Omental fat pad (tissue), 4 donors: Measurements from ENCODE around the gene DUS1L. TPM values are rescaled to one million over a fixed set of nuclear protein-coding genes. Genes with fewer than 3 reads are reported as not detected.
"Not testable (repeated sequence)": the region's sequence is repeated elsewhere in the genome, so short reads cannot be mapped to it uniquely, and the experiment has no call there.

Source experiments
- ATAC-seq: fragments of 150-250 bp; one replicate; pipeline ENCODE4 v1.9.1; 2016; ENCODE audit warnings: mild to moderate bottlenecking, moderate library complexity; ENCODE audit not compliant: low FRiP score
- DNase-seq: peaks from one replicate; pipeline ENCODE4 v3.0.0-alpha.2; 2019; ENCODE audit warnings: low spot score
- CTCF ChIP-seq, 3 donors: fragments of 450-650 bp; IDR thresholded peaks; one replicate each; pipeline ENCODE4 v1.5.1; 2016 to 2017; ENCODE audit warnings: antibody characterized with exemption in 3 of 3, mild to moderate bottlenecking in 3 of 3, moderate library complexity in 2 of 3
- total RNA-seq, 4 donors: library from RNA; depleted of rRNA; stranded (reverse); fragments of >200 nt; gene quantifications; one replicate each; pipeline ENCODE4 v1.1.0, GENCODE V29; 2016

DUS1L gene
- total RNA-seq, 4 donors from 2014 or later: 58.1 to 90.3 (median 85.7) TPM

DNA sequence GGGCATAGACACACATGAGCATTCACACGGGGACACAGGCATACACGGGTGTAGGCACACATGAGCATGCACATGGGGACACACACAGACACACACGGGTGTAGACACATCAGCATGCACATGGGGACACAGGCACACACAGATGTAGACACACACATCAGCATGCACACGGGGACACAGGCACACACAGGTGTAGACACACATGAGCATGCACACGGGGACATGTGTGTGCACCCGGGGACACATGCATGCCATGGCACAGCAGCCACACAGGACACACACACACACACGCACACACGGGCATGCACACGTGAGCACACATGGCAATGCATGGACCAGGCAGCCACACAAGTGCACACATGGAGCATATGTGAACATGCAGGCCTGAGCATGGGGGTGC, 23.0 kb downstream of the DUS1L start:
- ATAC-seq: no peak
- DNase-seq: no peak
- TF ChIP-seq CTCF (IDR thresholded peaks at IDR 0.05): no peak

- TF ChIP-seq CTCF (IDR thresholded peaks at IDR 0.05): no peak
- DNase-seq: no peak
- no peak for ATAC-seq
Measured at GRCh38 chr17:82041144-82041814, 24.3 kb downstream of the DUS1L start.

- TF ChIP-seq CTCF (IDR thresholded peaks at IDR 0.05): no peak
- DNase-seq (no peak), ATAC-seq (no peak)
Measured at GRCh38 chr17:82039695-82040299, 25.8 kb downstream of the DUS1L start.

GRCh38 chr17:82038796-82039409, 26.7 kb downstream of the DUS1L start:
- ATAC-seq, DNase-seq: not testable (repeated sequence)

GRCh38 chr17:82037889-82038195, 27.8 kb downstream of the DUS1L start:
- ATAC-seq: no peak
- TF ChIP-seq CTCF (IDR thresholded peaks at IDR 0.05): no peak
- no peak for DNase-seq

- peak; percentile 94 for ATAC-seq
- DNase-seq: peak; percentile 90
- peak in 2 of 3 donors; percentile 2 to 32 for TF ChIP-seq CTCF (IDR thresholded peaks at IDR 0.05)
Measured at GRCh38 chr17:82037092-82037888, 28.3 kb downstream of the DUS1L start, which contains the start of gene DCXR. TSS of gene DCXR (minus strand) at chr17:82037697. CDS start at chr17:82037682, 15 bp downstream.

GRCh38 chr17:82036634-82037091, 28.9 kb downstream of the DUS1L start:
- ATAC-seq (no peak), DNase-seq (no peak)
- no peak for TF ChIP-seq CTCF (IDR thresholded peaks at IDR 0.05)
